HG02678 (cell line): Measurements from ENCODE around the gene ALDH1A1.

Source experiments
- ATAC-seq: cut with Tn5 transposase; IDR thresholded peaks from one replicate; pipeline ENCODE4 v1.9.1; 2021; ENCODE audit warnings: mild to moderate bottlenecking, moderate library complexity; ENCODE audit not compliant: unreplicated experiment

ALDH1A1 gene

GRCh38 chr9:72919246-72919945 is 33.5 kb downstream of the ALDH1A1 start:
- no peak for ATAC-seq

- no peak for ATAC-seq
Observed at GRCh38 chr9:72917892-72918509, 34.9 kb downstream of the ALDH1A1 start.

GRCh38 chr9:72915659-72916058 is 37.2 kb downstream of the ALDH1A1 start:
- ATAC-seq: no peak

- no peak for ATAC-seq
Observed at GRCh38 chr9:72914750-72915149, 38.1 kb downstream of the ALDH1A1 start.

- no peak for ATAC-seq
Observed at GRCh38 chr9:72913382-72914009, 39.4 kb downstream of the ALDH1A1 start.

- no peak for ATAC-seq
Observed at GRCh38 chr9:72912476-72913381, 40.1 kb downstream of the ALDH1A1 start.

- ATAC-seq: no peak
Observed at GRCh38 chr9:72911816-72912215, 41.0 kb downstream of the ALDH1A1 start.

GRCh38 chr9:72911247-72911775 is 41.5 kb downstream of the ALDH1A1 start:
- ATAC-seq: no peak

- no peak for ATAC-seq
Observed at GRCh38 chr9:72909428-72909827, 43.4 kb downstream of the ALDH1A1 start.

GRCh38 chr9:72907421-72907820 is 45.4 kb downstream of the ALDH1A1 start:
- no peak for ATAC-seq

- ATAC-seq: no peak
Observed at GRCh38 chr9:72906810-72907209, 46.0 kb downstream of the ALDH1A1 start.

GRCh38 chr9:72905514-72906480 is 47.1 kb downstream of the ALDH1A1 start:
- ATAC-seq: no peak

GRCh38 chr9:72904267-72905093 is 48.4 kb downstream of the ALDH1A1 start:
- ATAC-seq: no peak

GRCh38 chr9:72903103-72903502 is 49.8 kb downstream of the ALDH1A1 start:
- ATAC-seq: no peak

GRCh38 chr9:72902268-72902667 is 50.6 kb downstream of the ALDH1A1 start:
- ATAC-seq: no peak

- no peak for ATAC-seq
Observed at GRCh38 chr9:72899734-72900477, 52.9 kb downstream of the ALDH1A1 start.

GRCh38 chr9:72898784-72899733 is 53.8 kb downstream of the ALDH1A1 start:
- no peak for ATAC-seq
